Body of pancreas (tissue), 4 donors: ENCODE results near the gene FAM177A1.

Experiments used
- CTCF ChIP-seq, 7 experiments: fragments of 450-650 bp in 4 of 7; fragments of 200-600 bp in 3 of 7; sonication (generic) in 3 of 7; IDR thresholded peaks; one replicate each; pipeline ENCODE4 v1.5.1; 2016 to 2019; ENCODE audit warnings: antibody characterized with exemption in 7 of 7
- POLR2A ChIP-seq, 3 donors: fragments of 450-650 bp; IDR thresholded peaks; one replicate each; pipeline ENCODE4 v1.6.1; 2016; ENCODE audit warnings: antibody characterized with exemption in 3 of 3, mild to moderate bottlenecking in 2 of 3

GRCh38 chr14:35044939-35045797 is 904 bp upstream of the FAM177A1 start:
- no peak for TF ChIP-seq POLR2A (IDR thresholded peaks at IDR 0.05)
- no peak for TF ChIP-seq CTCF (IDR thresholded peaks at IDR 0.05)
